GM21360 (cell line): Measurements from ENCODE around the gene YJEFN3.

Experiments used
- ATAC-seq: cut with Tn5 transposase; IDR thresholded peaks from one replicate; pipeline ENCODE4 v1.9.1; 2021; ENCODE audit warnings: mild to moderate bottlenecking, moderate library complexity; ENCODE audit not compliant: unreplicated experiment

Gene YJEFN3

DNA sequence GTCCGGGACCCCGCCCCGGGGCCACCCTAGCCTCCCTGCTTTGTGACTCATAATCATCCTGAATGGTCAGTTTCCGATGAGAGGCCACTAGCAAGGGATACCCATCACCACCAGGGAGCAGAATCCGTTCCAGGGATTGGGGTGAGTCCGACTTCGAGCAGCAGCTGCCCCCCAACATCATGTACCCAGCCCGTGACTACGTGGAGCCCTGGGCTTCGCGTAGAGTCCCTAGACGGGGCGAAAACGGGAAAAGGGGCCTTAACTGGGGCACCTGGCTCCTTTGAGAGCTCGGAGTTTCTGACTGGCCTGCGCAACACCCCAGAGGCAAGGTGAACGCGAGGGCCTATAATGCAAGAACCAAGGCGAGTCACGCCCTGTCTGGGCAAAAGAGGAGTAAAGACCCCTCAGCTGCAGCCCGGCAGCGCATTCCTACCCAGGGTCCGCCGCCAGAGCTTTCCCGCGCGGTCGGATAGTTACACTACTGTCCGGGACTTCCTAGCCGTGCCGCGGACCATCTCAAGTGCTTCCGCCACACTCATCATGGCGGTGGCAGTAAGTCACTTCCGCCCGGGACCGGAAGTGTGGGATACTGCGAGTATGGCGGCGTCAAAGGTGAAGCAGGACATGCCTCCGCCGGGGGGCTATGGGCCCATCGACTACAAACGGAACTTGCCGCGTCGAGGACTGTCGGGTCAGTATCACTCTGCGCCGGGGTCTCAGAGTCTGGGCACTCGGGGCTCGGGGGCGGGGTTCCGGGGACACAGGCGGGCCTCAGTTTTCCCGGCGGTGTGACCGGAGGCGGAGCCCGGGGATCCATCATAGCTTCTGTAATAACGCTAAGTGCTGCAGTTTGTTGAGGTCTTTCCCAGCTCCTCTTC, 12.8 kb upstream of the YJEFN3 start, which contains the start of gene NDUFA13:
Gene NDUFA13 (plus strand): TSS at position 584 of the 878 bp plus-strand sequence. CDS start 14 bp downstream, at position 598.
- peak; percentile 89 for ATAC-seq

- ATAC-seq: no peak
These were observed 11.5 kb upstream of the YJEFN3 start for GRCh38 chr19:19517235-19517619.

DNA sequence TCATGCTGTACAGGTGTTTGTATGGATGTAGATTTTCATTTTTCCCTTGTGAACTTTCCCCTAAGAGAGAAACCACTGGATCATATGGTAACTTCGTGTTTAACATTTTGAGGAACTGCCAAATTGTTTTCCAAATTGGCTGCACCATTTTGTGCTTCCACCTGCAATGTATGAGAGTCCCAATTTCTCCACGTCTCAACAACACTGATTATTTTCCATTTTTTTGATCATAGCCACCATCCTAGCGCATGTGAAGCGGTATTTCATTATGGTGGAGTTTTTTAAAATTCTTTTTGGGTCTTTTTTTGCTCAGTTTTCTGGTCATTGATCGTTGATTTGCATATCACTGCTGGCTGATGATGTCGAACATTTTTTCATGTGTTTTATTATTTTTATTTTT, 7.7 kb upstream of the YJEFN3 start:
- ATAC-seq: no peak

- ATAC-seq: no peak
These were observed 5.5 kb upstream of the YJEFN3 start for GRCh38 chr19:19523177-19523576.

GRCh38 chr19:19524053-19524452, 4.7 kb upstream of the YJEFN3 start:
- ATAC-seq: no peak

DNA sequence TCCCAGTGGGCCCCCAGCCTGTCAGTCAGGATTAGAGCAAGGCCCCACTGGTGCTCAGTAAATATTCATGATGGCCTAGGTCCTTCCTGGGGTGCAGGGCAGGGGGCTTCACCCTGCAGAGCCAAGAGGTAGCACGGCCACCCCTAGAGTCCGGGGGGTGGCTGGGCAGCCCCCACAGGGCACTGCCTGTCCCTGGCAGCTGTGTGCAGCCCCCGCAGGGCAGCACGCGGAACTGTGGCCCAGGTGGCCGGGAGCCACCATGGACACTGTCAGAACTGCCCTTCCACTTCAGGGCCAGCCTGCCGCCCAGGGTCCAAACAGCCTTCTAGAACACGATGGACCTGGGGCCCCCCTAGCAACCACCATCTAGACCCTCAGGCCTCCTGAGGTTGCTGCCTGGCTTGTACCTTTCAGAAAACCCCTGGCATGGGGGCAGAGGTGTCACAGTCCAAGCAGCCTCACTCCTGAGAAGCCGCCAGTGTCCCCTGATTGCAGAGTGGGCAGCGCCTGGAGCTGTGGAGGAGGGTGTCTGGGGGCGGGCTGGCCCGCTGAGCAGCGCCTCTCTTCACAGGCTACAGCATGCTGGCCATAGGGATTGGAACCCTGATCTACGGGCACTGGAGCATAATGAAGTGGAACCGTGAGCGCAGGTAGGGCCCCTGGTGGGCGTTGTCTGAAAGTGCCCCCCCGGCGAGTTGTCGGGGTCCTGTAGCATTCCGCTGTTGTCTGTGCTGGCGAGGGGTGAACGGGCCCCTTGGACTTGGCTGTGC, 2.9 kb upstream of the YJEFN3 start:
- no peak for ATAC-seq

DNA sequence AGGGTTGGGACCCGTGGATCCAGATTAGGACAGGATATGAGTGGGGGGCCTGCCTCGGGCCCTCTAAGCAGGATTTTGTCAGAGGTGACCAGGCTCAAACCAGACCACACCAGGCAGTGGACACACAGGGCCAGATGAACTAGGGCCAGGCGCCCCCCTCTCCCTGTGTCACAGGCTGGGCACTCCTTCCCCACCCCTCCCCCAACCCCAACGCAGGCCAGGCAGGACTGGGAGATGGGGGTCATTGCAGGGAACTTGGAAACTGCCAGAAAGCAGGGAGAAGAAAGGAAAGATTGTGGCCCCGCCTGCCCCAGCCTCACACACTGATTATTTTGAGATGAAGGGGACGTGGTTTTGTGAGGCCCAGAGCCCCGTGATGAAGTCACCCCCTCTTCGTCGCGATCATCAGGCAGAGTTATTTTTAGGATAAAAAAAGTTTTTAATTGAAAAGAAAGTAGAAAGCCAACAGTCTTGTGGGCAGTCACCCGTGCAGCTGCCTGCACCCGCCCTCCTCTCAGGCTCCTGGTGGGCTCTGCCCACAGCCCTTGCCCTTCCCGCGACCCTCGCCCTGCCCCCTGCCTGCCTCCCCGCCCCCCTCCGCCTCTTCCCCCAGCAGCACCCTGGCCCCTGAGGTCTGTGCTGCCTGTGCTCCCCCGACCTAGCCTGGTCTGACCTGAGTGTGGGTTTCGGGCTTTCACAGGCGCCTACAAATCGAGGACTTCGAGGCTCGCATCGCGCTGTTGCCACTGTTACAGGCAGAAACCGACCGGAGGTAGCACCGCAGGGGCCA, 1.9 kb upstream of the YJEFN3 start:
- no peak for ATAC-seq

DNA sequence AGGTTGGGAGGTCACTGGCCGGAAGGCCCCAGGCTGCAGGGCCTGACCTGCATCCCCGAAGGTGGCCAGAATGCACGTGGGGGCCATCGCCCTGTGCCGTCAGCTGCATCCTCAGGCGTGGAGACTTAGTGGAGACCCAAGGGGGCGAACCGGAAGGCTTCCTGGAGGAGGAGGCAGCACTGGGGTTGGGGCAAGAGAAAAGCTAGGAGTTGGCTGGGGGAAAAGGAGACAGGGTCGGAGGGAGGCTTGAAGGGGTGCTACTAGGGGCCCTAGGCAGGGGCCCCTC, 1.4 kb upstream of the YJEFN3 start:
- no peak for ATAC-seq

DNA sequence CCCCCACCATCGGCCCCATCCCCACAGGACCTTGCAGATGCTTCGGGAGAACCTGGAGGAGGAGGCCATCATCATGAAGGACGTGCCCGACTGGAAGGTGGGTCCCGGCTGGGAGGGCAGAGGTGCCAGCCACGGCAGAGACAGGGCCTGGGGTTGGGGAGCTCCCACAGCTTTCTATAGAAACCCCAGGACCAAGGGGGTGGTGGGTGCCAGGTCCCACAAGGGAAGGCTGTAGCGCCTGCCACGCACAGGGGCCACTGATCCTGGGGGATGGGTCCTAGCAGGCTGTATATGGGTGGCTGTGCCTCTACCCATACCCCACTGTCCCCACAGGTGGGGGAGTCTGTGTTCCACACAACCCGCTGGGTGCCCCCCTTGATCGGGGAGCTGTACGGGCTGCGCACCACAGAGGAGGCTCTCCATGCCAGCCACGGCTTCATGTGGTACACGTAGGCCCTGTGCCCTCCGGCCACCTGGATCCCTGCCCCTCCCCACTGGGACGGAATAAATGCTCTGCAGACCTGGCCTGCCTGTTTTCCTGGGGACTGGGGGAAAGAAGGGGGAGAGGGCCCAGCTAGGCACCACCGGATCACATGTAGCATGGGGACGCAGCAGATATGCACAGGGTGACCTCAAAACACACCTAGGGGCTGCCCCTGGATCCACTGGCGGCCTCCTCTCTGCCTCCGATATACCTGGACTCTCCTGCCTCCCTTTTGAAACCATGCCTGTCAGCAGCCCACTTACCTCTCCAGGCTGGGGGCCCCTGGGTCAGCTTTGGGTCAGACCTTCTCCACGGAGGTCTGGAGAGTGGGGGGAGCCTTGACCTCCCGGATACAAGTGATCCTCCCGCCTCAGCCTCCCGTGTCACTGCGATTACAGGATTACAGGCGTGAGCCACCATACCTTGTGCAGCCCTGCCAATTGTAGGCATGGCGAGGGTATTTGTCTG, 761 bp upstream of the YJEFN3 start:
- ATAC-seq: no peak

- ATAC-seq: no peak
These were observed 1.2 kb downstream of the YJEFN3 start for GRCh38 chr19:19529783-19530422.

- no peak for ATAC-seq
These were observed 1.7 kb downstream of the YJEFN3 start for GRCh38 chr19:19530423-19530804.

GRCh38 chr19:19530889-19531288, 2.2 kb downstream of the YJEFN3 start:
- ATAC-seq: no peak

GRCh38 chr19:19531951-19532805, 3.5 kb downstream of the YJEFN3 start:
- peak; percentile 54 for ATAC-seq

DNA sequence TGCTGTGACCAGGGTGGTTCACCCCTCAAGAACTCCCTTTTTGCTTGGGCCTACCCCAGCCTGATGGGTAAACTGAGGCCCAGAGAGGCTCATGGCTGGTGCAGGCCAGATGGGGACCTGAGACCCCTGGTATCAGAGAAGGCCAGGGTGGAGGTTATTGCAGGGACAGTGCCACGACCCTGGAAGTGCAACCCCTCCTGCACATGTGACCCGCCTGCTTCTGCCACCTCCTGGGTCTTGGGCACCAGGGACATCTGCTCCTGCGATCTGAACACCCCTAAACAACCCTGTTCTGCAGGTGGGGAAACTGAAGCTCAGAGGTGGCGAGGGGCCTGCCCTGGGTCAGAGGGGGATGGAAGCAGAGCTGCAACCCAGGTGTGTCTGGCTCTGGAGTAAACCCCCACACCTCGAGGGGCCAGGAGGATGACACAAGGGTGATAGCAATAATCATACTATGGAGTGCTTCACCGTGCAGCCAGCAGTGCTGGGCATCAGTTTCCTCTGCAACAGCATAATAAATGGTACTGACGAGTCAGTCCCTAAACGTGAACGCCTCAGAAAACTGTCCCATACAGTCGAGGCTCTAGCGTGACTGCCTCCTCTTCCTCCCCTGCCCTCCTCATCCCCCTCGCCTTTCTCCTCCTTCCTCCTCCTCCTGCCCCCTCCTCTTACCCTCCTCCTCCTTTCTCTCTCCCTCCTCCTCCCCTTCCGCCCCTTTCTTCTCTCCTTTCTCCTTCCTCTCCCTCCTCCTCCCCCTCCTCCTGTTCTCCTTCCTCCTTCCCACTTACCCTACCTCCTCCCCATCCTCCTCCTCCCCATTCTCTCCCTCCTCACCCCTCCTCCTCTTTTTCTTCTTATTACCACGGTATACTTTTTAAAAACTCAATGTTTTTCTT, 4.3 kb downstream of the YJEFN3 start:
- no peak for ATAC-seq

DNA sequence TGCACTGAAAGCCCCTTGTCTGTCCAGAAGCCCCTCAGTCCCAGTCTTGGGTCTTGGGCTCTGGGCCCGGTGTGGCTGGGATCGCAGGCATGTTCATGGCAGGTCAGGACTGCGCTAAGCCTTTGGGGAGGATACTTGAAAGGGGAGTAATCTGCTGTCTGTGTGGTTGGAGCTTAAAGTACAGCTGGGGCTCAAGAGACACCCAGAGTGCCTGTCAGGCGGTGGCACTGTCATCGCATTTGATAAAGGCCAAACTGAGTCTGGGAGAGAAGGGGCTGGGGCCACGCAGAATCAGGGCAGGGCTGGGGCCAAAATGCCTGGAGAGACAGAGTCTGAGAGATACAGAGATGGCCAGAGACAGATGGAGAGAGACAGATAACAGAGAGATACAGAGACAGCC, 5.1 kb downstream of the YJEFN3 start:
- no peak for ATAC-seq

- ATAC-seq: no peak
These were observed 6.0 kb downstream of the YJEFN3 start for GRCh38 chr19:19534556-19535265.
